Forelimb muscle (tissue), 1 donor: Measurements from ENCODE around the gene ZNF664. TPM values are rescaled to one million over a fixed set of nuclear protein-coding genes. Genes with fewer than 3 reads are reported as not detected.

Experiments used
- DNase-seq: peaks from one replicate; pipeline ENCODE4 v3.0.0-alpha.2; 2013; ENCODE audit warnings: low read depth
- polyA plus RNA-seq: library from polyadenylated mRNA; unstranded; fragments of 120-200 nt; gene quantifications from one replicate; pipeline ENCODE4 v1.2.1, GENCODE V29; 2013; ENCODE audit not compliant: insufficient read length

The ZNF664 gene
- polyA plus RNA-seq, 1 donor, result 41.0 TPM

DNA sequence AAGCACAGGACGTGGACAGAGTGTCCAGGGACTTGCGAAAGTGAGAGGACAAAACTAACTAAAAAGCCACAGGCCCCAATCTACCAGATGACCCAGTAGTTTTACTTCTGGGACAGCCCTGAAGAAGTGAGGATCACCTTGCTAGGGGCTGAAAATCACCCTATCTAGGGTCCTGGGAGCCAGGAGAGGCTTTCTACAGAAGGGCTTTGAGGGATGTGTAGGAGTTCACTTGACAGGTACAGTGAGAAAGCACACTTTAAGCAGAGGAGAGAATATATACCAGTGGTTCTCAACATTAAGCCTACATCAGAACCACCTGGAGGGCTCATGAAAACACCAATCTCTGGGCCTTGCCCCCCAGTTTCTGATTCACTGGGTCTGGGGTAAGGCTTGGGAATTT, 60.8 kb downstream of the ZNF664 start:
- DNase-seq, result no peak

DNA sequence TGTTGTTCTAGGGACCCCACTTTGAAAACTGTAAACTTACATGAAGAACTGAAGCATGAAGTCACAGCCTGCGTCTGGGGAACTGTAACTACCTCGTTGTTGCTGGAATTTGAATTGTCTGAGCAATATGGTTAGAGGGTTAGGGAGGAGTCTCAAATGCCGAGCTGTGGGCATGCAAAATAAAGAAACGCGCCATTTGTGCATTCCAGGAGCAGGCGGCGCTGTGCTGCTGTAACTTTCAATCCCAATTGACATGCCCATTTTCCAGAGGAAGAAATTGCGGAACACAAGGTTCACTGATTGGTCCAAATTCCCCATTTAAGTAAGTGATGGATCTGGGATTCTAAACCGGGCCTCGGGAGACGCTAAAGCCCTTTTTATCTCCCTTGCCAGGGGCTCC, 61.3 kb downstream of the ZNF664 start:
- DNase-seq, result no peak

DNA sequence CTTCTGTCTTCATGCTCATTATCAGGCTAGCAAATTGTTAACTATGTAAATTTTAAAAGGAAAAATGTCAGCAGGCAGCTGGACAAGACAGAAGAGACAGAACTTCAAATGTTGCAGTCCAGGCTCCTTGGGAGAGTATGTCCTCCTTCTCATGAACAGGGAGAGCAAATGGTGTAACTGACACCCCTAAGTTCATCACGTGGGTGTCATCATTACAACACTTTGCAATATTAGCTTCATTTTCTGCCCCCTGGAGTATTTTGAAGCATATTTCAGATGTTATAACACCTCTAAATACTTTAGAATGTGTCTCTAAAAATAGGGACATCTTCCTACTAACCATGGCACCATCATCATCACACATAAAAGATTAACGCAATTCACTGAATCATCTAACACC, 62.1 kb downstream of the ZNF664 start:
- no peak for DNase-seq

DNA sequence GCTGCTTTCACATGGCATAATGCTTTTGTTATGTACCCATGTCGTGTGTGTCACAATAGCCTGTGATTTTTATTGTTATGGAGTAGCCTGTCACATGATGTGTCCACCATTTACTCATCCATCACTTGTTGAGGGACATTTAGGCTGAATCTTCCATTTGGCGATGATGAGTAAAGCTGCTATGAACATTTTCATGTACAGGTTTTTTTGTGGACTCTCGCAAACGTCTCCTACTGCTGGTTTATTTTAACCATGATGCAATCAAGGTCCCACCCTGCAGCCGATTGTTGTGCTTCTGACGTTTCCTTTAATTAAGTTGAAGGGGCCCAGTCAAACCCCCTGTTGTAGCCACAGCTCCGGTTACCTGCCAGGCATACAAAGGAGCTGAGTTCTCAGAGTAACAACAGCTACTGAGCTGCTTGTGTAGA, 63.2 kb downstream of the ZNF664 start:
- no peak for DNase-seq

DNA sequence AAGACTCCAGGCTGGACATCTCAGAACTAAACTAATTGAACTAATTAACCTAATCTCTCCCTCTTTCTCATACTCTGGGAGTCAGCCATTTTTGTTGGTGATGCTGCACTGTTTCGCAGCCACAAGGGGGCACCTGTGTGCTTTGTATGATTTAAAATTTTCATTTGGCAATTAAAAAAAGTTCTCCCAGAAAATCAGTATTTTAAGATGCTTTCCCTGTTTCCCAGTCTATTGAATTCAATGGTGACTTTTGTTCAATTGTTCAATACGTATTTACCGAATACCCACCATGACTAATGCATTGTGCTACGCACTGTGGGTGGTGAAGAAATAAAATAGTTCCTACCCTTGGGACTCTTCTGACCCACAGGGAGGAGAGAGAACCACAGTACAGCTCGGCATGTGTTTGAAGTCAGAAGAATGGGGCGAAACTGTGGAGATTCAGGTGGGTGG, 63.7 kb downstream of the ZNF664 start:
- DNase-seq, result no peak

DNA sequence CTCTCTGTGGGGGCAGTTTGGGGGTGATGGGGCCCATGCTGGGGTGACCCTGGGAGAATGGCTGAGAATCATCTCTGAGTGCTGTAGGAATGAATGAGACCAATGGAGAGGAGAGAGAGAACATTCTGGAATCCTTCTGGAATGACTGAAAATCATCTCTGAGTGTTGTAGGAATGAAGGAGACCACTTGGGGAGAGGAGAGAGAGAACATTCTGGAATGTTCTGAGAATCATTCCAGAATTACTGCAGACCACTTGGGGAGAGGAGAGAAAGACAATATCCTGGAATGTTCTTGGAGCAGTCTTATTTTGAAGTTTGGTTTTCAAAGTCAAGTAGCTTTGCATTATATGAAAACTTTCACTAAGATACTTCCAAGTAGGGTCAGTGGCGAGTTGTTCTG, 64.3 kb downstream of the ZNF664 start:
- DNase-seq, result no peak

DNA sequence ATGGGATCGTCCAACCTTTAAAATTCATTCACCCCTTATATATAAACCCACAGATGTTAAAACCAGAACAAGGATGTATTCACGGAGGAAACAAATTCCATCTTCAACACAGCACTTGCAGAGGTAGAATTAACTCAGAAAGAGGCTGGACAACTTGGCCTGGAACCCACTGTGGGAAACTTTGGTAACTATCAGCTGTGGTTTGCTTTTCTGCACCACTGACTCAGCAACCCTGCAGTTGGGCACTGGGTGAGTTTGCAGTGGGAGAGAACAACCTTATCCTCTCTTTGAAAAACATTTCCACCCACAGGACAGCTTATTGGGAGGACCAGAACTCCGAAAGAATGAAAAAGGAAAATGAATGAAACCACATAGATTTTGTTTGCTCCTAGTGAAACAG, 66.3 kb downstream of the ZNF664 start:
- DNase-seq, result no peak

DNA sequence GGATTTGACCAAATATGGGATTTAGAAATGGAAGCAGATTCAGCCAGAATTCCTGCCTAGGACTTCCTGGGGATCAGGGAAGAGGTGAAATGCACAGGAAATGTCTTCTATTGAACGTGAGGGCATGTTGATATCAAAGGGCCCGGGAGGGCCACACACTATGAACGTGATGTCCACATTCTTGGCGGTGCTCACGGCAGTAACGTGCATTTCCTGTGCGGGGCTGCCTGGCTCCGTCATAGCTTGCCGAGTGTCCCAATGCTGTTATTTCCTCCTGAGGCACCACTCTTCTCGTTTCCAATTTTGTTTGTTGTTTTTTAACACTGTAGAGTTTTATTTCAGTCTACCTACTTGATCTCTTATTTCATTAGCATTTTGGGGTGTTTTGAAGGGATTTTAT, 67.3 kb downstream of the ZNF664 start:
- DNase-seq, result no peak

DNA sequence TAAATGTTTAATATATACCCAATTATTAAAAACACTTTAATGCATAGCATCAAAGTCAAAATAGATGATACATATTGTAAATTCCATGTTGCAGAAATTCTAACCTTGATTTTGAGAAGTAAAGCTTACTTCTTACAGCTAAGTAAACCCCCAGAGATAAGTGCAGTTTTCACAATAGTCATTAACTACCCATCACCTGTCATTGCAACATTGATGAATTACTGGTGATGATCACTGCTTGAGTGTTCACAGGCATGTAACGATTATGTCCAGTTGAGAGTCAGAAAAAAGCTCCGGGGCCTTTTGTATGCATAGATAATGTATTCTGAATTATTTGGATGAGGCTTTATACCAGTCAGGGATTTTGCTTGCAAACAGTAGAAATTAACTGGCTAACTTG, 67.7 kb downstream of the ZNF664 start:
- no peak for DNase-seq

DNA sequence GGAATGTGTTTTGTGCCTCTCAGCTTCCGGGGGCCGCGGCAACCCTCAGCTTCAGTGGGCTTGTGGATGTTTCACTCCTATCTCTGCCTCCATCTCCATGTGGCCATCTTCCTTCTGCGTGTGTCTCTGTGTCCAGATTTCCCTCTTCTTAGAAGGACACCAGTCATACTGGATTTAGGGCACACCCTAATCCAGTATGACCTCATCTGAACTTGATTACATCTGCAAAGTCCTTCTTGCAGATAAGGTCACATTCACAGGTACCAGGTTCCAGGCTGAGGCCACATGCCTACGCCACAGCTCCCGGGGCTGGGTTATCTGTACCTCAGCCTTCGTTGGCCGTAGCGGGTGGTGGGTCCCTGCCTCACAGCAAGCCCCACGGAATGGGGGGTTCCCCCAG, 68.9 kb downstream of the ZNF664 start:
- no peak for DNase-seq

DNA sequence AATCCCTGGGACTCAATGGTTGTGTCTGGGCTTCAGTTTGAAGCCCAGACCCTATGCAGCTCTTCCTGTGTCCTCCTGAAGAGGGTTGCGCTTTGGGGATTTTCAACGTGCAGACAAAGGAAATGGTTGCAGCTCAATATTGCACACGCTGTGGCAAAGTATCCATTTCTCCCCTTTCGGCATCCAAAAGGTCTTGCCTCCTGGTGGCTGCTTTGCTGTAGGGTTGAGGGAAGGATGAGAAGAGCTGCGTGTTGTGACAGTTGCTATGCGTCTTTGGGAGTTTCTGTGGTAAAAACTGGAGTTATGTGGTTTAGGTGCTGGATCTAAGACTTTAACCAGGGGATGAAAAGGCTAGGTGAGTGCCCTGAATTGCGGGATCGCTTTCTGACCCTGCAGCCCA, 71.0 kb downstream of the ZNF664 start:
- DNase-seq, result no peak

DNA sequence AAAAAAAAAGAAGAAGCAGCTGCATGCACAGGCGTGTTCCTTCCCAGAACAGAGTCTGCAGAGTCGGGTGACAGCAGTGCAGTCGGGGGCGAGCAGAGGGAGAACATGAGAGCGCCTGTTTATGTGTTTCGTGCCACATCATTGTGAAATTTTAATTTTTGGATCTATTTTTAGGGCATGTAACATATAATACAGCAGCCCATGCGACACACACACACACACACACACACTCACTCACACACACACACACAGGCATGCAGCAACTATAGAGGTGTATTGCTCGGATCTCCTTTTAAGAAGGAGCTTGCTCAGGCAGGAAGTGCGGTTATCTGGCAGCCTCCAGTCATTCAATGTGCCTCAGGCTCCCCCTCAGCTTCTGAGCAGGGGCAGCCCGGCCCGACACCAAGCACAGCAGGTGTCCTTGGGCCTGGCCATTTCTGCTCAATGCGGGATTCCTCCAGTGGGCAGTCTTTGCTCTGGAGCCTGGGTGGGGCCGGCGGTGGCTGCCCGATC, 71.8 kb downstream of the ZNF664 start:
- DNase-seq, result no peak

DNA sequence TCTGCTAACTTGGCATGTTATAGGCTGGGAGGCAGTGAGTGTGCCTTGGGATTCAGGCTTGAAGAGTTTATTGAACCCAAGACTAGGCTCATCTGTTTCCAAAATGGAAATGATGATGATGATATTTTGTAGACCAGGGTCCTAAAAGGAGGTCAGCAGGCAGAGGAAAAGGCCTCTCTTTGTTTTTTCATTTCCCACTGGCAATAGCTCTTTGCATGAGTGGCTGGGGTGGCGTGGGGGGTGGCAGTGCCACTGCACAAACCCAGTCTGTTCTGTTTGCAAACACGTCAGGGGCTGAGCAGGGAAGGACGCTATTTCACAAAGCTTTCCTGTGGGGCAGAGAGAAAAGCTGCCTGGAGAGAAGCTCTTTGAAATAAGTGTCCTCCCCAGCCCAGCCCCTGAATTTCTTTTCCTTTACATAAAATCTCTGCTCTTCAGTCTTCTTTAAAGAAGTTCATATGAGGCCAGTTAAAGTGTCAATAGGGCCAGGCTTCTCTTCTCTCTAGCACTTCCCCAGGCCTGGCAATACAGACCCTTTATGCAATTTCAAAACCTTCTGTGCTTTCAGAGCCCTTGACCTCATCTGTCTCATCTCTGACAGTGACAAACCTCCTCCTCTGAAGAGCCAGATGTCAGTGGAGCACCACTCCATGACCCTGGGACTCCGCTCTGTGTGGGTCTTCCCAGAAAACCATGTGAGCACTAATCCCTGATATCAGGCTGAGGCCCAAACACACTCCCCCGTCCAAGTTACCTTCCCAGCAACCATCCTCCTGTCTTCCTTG, 72.8 kb downstream of the ZNF664 start:
- DNase-seq, result no peak

DNA sequence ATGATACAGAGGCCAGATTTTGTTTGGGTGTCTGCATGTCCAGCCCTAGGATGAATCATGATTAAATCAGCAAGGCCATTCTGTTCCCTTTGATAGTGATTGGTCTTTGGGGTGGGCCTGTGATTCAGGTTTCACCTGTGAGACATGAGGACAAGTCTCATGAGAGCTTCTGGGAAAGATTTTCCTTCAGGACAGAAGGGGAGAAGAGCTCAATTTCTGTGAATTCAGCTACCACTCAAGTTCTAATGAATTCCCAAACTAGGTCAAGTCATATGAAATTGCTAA, 73.4 kb downstream of the ZNF664 start:
- no peak for DNase-seq

DNA sequence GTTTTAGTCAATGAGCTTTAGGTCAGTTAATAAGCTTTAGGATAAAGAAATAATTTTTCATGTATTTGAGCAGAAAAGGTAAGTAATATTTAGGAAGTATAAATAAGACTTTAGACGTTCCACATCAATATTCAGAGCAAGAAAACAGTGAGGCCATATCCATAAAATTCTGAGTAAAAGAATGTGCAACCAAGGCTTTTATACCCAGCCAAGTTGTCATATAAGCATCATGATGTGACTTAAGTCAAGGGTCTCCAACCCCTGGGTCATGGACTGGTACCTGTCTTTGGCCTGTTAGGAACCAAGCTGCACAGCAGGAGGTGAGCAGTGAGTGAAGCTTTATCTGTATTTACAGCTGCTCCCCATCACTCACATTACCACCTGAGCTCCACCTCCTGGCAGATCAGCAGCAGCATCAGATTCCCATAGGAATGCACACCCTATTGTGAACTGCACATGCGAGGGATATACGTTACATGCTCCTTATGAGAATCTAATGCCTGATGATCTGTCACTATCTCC, 74.1 kb downstream of the ZNF664 start:
- DNase-seq, result no peak

DNA sequence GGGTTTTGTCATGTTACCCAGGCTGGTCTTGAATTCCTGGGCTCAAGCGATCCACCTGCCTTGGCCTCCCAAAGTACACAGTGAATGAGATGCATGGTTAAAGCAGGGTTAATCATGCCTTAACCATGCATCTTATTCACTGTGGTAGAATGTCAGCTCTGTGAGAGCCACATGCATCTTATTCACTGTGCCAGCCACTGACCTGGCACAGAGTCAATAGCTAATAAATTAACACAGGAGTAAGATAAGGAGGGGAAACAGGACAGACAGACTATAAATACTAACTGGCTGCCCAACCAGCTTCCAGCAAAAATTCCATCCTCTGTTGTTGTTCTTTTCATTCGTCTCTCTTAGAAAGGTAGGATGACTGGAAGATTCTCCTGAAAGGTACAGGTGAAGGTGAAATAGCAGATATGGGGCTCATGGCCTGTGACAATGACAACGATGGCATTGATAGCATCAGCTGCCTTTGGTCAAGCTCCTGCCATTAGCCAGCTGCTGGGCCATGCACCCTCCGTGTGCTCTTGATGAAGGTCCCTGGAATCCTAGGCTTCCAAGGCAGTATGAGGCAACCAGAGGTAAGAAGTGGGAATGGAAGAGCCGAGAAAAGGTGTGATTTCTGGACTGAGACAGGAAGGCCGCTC, 76.6 kb downstream of the ZNF664 start:
- no peak for DNase-seq

DNA sequence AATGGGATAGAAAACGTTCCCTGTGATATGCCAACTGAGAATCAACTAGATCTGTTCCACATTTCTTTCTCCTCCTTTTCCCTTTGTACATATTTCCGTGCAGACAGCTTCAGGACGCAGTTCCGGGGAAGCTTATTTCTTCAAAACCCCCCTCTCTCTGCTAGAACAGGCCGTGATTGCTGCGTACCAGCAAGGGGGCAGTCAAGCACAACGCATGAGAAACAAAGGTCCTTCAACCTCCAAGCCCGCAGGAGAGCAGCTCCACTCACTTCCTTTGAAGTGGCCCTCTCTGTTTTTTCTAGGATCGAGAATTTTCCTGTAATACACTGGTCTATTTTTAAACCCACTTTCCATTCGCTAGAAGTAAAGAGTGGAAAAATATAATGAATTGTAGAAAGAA, 80.8 kb downstream of the ZNF664 start:
- peak; percentile 60 for DNase-seq

DNA sequence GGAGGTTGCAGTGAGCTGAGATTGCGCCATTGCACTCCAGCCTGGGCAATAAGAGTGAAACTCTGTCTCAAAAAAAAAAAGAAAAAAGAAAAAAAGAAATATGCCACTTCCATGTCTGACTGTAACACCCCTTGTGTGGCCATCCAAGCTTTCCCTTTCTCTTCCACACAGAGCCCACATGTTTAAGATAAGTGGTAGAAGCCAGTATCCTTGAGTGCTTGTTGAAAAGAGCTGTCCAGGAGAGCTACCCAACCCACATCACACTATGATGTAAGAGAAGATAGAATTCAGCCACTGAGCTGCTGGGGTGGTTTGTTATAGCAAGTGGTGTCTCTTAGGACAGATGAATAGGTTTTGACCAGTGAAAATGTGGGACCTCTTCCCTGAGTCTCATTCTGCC, 82.1 kb downstream of the ZNF664 start:
- DNase-seq, result no peak

DNA sequence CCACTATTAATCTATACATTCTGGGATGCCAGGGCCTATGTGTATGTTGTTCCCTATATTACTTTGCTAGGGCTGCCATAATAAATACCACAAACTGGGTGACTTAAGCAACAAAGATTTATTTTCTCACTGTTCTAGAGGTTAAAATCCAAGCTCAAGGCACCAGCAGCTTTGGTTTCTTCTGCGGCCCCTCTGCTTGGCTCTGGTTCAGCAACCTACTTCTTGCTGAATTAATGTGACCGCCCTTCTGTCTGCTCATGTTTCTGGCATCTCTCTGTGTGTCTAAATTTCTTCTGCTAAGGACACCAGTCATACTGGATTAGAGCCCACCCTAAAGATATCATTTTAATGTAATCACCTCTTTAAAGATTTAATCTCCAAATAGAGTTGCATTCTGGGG, 84.7 kb downstream of the ZNF664 start:
- no peak for DNase-seq

DNA sequence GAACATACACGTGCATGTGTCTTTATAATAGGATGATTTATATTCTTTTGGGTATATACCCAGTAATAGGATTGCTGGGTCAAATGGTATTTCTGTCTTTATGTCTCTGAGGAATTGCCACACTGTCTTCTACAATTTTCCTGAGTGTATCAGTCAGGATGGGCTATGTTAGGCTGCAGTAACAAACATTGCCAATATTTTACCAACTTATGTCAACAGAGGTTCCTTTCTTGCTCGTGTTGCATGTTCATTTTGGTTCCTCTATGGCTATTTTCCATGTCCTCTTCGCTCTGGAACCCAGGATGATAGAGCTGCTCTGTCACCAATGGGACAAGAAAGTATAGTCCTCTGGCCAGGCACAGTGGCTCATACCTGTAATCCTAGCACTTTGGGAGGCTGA, 86.7 kb downstream of the ZNF664 start:
- no peak for DNase-seq
